ENCODE data around the gene CYFIP1.

CYFIP1 gene

DNA sequence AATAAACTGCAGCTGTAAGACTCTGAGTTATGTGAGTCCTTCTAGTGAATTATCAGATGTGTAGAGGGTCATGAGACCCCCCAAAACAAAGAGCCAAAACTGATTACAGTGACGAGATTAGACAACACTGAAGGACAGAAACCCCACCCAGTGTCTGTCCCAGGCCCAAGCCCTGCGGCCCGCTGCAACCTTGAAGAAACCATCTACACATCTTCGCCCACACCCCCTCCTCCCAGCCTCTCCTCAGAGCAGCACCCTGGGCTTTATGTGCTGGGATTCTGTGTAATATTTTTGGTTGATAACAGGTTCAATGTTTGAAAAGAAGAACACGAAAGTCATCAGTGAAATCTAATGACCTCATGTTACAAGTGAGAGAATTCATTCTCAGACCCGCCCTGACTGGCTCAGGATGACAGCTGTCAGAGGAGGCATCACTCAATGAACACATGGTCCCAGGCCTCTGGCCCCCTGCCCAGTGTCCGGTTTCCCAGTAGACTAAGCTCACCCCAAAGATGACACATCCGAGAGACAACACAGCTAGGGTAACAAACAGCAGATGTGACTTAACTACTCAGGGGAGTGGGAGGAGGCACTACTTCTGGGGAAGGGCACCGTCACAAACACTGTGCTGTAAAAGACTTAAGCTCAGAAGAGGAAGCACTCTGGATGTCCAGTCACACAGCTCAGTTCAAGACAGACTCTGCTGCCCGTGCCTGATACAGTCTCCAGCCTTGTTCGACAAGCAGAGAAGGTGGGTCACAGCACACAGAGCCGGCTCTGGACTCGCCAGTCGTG, 92.8 kb downstream of the CYFIP1 start:
- DNase-seq, result no peak

- no peak for DNase-seq
Measured at GRCh38 chr15:22885120-22885519, 95.0 kb downstream of the CYFIP1 start.

DNA sequence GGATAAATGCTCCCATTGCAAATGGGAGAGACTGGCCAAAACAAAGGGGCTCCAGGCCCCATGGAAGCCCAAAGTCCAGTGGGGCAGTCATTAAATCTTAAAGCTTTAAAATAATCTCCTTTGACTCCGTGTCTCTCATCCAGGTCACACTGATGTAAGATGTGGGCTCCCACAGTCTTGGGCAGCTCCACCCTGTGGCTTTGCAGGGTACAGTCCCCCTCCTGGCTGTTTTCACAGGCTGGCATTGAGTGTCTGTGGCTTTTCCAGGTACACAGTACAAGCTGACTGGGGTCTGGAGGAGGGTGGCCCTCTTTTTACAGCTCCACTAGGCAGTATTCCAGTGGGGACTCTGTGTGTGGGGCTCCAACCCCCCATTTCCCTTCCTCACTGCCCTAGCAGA, 95.8 kb downstream of the CYFIP1 start:
- no peak for DNase-seq

DNA sequence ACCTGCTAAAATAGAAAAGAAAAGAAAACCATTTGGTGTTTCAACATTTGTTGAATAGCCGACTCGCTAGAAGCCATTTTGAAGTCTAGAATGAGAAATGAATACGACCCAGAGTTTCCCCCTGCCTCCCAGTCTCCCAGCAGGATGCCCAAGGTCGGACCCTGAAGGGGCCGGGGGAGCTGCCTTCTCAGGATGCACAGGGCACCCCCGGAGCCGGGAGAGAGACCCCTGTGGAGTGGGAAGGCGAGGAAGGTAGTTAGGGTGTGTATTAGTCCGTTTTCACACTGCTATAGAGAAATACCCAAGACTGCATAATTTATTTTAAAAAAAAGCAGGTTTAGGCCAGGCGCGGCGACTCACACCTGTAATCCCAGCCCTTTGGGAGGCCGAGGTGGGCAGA, 97.0 kb downstream of the CYFIP1 start:
- no peak for DNase-seq

GRCh38 chr15:22881739-22882440, 98.3 kb downstream of the CYFIP1 start:
- DNase-seq, result no peak

GRCh38 chr15:22880981-22881738, 99.0 kb downstream of the CYFIP1 start:
- no peak for DNase-seq

- no peak for DNase-seq
Measured at GRCh38 chr15:22880068-22880980, 99.8 kb downstream of the CYFIP1 start.

GRCh38 chr15:22878103-22878502, 102.1 kb downstream of the CYFIP1 start:
- DNase-seq, result no peak

DNA sequence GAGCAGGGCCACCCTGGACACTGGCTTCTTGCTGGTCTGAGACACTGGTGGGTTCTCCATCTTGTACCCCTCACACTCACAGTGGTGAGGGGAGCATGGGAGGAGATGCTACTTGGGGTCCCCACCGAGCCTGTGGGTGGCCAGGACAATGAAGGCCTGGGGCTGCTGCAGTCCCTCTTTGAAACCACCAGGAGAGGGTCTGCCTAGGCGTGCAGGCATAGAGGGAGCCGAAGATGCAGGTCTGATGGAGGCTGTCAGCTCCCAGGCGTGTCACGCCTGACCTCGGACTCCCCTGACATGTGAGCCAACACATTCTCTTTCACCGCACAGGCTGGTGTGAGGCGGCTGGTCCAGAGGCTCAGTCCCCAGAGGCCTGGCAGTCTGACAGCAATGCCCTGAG, 102.6 kb downstream of the CYFIP1 start:
- no peak for DNase-seq

GRCh38 chr15:22877117-22877516, 103.1 kb downstream of the CYFIP1 start:
- no peak for DNase-seq

DNA sequence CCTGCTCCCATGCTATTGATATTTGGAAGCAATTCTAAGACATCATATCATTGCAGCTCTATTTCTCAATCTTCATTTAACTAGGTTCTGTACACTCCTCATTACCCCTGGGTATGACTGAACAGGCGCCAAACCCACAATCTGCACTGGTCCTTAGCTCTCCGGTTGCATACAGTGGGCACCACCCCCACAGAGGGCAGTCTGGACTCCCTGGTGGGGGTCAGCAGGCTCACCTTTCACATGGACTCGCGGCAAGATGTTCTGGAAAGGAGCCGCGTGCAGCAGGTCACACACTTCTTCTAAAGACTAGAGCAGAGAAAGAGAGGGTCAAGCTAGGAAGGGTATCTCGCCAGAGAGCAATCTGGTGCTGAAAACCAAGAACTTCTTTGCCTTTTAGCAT, 105.2 kb downstream of the CYFIP1 start:
- DNase-seq, result no peak

DNA sequence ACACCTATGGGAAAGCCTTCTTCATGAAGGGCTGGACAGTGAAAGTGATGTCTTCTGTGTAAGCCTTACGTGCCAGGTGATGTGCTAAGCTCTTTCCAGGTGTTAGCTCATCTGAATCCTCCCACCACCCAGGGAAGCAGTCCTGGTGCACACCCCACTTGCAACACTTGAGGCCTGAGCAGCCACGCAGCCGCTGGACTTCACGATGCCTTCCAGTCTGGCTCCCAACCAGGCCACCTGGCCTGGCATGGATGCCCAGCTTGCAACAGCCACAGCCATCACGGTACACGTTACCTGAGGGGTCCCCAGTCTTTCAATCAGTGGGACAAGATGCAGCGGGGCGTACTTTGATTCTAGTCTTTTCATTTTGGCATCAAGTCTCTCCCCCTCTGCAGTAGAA, 105.9 kb downstream of the CYFIP1 start:
- no peak for DNase-seq

DNA sequence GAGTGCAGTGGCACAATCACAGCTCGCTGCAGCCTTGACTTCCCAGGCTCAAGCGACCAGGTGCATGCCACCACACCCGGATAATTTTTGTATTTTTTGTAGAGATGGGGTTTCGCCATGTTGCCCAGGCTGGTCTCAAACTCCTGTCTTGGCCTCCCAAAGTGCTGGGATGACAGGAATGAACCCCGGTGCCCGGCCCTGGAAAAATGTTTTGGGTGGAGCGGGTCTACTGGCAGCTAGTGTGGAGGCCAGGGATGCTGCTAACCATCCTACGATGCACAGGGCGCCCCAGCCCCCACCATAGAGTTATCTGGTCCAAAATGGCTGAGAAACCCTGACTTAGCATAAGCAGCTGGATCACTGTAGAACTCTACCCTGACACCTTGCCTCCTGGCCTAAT, 106.3 kb downstream of the CYFIP1 start:
- no peak for DNase-seq

DNA sequence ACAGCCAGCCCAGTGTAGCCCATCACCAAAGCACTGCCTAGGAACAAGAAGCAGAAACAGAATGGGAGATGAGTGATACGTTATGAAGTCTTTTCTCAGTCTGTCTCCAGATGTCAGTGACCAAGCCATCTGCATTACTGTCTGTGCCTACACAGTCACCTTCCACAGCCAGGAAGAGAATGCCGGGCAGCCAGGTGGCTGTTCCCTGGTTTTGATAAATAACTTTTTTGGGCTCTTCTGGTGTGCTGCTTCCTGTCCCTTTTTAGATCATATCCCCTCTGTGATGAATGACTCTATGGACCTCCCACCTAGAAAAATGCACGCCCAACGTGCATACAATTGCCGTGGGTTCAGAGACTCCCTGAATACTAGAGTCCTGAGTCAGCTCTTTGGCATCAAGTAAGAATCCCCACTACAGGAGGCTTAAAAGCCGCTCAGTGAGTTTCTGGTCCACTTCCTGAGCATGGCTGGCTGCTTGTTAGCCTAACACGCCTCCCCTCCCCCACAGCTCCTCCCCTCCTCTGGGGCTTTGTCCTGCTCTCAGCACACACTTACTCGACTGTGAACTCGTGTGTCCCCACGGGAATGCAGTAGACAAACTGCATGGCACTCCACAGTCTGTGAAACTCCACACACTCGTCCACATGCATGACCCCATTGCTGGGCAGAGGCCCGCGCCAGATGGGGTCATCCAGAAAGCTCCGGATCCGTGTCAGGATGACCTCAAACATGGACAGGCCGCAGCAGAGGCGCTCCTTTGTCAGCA, 107.0 kb downstream of the CYFIP1 start:
- DNase-seq, result no peak

- DNase-seq, result no peak
Measured at GRCh38 chr15:22871481-22872086, 108.6 kb downstream of the CYFIP1 start.

DNA sequence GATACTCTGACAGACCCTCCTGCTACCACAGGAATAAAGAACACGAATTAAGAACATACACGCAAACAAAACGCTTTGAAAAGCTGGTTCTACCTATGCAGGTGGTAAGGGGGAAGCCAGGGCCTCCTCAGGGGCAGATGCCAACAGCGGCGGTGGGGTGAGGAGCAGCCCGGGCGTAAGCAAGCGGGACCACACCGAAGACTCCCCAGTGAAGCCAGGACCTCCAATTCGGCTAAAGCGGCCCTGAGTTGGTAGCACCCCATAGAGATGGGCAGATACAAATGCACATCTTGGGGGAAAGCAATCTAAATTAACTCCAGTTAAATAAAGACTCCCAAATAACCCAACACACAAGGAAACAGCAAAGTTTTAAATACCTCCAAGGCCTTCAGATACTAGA, 109.3 kb downstream of the CYFIP1 start:
- DNase-seq, result no peak

DNA sequence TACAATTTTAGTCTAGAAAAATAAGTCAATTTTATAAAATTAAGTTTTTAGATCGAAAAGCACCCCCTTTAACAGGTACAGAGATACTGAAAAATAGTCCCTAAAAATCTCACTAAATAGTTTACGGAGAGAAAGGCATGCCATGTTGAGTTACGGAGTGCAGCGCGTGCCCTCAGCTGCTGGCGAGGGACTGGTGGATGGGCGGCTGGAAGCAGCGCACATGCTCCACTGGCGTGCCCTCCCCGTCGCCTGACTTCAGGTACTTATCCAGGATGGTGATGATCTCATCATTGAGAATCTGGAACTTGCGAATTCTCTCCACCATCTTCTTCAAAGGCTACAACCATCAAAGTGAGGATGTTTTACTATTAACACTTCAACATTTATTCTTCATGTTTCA, 110.3 kb downstream of the CYFIP1 start:
- DNase-seq, result no peak

DNA sequence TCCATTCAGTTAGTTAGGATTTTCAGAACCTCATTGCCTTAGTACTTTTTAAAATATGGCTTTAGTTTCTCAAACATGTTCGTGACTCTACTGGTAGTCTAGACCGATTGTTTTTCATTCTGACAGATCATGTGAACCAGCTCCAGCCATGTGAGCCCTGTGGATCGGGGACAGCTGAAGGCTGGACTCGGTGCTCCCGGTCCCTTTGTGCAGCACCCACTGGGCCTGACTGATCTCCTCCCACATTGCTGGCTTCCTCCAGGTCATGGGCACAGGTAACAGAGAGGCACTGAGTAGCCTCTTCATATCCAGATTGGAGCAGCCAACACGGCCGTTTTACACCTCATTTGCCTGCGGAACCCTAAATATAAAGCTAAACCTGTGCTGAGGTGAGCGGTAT, 111.2 kb downstream of the CYFIP1 start:
- DNase-seq, result no peak

DNA sequence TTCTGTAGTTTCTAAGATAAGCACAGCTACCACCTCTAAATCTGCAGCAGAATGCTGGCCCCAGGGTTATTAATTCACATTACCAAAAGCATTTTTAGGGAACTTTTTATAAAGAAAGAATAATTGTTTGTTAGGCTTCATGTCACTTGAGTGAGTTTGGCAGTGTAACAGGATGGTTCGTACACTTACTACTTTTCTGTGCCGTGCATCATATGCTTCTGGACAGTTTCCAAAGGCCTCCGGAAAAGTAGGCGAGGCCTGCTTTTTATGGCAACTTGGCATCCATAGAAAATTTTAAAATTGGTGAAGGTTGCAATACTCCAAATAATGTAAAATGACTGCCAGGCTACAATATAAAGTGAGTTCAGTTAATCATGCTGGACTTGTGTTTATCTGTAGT, 111.7 kb downstream of the CYFIP1 start:
- no peak for DNase-seq

- DNase-seq, result no peak
Measured at GRCh38 chr15:22867886-22868285, 112.3 kb downstream of the CYFIP1 start.

DNA sequence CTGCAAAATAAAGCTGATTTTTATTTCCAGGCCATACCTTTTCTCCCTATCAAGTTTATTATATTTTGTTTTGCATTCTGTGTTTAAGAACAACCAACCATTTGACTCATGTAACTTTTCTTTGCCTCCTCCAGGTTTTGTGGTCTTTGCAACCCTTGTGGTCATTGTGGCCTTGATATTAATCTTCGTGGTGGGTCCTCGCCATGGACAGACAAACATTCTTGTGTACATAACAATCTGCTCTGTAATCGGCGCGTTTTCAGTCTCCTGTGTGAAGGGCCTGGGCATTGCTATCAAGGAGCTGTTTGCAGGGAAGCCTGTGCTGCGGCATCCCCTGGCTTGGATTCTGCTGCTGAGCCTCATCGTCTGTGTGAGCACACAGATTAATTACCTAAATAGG, 114.1 kb downstream of the CYFIP1 start:
- DNase-seq, result peak; percentile 41

DNA sequence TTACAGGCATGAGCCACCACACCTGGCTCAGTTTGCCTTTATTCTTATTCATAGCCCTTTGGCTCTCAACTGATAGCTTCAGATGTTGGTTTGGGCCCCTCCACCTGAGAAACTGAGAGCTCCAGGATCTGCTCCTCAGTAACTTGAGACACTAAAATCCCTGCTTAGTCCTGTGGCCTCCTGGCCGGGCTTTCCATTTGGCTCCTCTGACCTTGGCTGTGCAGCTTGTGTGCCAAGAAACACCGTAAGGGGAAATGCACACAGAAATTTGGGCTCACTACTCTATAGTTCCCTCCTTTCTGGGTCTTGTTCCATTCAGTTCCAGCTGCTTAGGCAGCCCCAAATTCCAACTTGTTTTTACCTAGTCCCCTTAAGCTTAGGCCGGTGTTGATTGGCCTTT, 116.8 kb downstream of the CYFIP1 start:
- DNase-seq, result no peak

Measured in hematopoietic multipotent progenitor cell treated with erythropoietin and hydrocortisone succinate and interleukin-3 and kit ligand, for 6 days (in vitro differentiated cells).